ENCODE results near the gene MEGF8. TPM values are rescaled to one million over a fixed set of nuclear protein-coding genes. Genes with fewer than 3 reads are reported as not detected.

The MEGF8 gene
- total RNA-seq, 1 donor from 2014 or later, result 16.4 TPM

DNA sequence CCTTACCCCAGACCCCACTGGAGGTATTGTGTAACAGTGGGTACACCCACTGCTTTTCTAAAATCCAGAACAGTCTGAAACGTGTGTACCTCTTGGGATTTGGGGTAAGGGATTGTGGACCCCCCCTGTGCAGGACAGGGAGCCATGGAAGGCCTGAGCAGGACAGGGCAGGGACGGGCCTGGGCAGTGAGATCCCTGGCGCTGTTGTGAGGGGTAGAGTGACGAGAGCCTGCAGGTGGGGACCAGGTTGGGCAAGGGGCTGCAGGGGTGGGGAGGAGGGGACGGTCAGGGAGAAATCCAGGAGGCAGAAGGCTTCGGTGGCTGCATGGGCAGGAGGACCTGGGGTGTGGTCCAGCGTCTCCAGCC, 36.1 kb downstream of the MEGF8 start:
- peaks cover 37% of the 10 kb centered on the region for H3K36me3 ChIP-seq
- no peaks in the 10 kb centered on the region for H3K4me1 ChIP-seq
- ATAC-seq, result no peak
- intact Hi-C loops (cut with DNase I), result no loop called here
- H3K9me3 ChIP-seq, result no peaks in the 10 kb centered on the region
- no peak overlapping the region for H3K4me3 ChIP-seq
- TF ChIP-seq, protein P1, sequence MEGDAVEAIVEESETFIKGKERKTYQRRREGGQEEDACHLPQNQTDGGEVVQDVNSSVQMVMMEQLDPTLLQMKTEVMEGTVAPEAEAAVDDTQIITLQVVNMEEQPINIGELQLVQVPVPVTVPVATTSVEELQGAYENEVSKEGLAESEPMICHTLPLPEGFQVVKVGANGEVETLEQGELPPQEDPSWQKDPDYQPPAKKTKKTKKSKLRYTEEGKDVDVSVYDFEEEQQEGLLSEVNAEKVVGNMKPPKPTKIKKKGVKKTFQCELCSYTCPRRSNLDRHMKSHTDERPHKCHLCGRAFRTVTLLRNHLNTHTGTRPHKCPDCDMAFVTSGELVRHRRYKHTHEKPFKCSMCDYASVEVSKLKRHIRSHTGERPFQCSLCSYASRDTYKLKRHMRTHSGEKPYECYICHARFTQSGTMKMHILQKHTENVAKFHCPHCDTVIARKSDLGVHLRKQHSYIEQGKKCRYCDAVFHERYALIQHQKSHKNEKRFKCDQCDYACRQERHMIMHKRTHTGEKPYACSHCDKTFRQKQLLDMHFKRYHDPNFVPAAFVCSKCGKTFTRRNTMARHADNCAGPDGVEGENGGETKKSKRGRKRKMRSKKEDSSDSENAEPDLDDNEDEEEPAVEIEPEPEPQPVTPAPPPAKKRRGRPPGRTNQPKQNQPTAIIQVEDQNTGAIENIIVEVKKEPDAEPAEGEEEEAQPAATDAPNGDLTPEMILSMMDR (IDR thresholded peaks at IDR 0.05), result no peak
- no peak for DNase-seq
- no peaks in the 10 kb centered on the region for H3K27me3 ChIP-seq (ENCODE audit: low read depth)
- no peak overlapping the region for H3K27ac ChIP-seq

DNA sequence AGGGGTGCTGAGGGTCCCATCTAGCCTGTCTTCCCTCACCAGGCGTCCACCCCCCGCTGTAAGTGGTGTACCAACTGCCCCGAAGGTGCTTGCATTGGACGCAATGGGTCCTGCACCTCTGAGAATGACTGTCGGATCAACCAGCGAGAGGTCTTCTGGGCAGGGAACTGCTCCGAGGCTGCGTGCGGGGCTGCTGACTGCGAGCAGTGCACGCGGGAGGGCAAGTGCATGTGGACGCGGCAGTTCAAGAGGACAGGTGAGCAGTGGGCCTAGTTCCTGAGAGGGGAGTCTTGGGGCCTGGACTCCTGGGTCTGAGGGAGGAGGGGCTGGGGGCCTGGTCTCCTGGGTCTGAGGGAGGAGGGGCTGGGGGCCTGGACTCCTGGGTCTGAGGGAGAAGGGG, 36.9 kb downstream of the MEGF8 start:
- intact Hi-C loops (cut with DNase I), result no loop called here
- H3K4me3 ChIP-seq, result no peak overlapping the region
- H3K4me1 ChIP-seq, result no peaks in the 10 kb centered on the region
- H3K27me3 ChIP-seq (ENCODE audit: low read depth), result no peaks in the 10 kb centered on the region
- TF ChIP-seq, protein P1 (IDR thresholded peaks at IDR 0.05), result no peak
- no peaks in the 10 kb centered on the region for H3K9me3 ChIP-seq
- no peak overlapping the region for H3K27ac ChIP-seq
- peaks cover 28% of the 10 kb centered on the region for H3K36me3 ChIP-seq
- no peak for ATAC-seq
- no peak for DNase-seq

DNA sequence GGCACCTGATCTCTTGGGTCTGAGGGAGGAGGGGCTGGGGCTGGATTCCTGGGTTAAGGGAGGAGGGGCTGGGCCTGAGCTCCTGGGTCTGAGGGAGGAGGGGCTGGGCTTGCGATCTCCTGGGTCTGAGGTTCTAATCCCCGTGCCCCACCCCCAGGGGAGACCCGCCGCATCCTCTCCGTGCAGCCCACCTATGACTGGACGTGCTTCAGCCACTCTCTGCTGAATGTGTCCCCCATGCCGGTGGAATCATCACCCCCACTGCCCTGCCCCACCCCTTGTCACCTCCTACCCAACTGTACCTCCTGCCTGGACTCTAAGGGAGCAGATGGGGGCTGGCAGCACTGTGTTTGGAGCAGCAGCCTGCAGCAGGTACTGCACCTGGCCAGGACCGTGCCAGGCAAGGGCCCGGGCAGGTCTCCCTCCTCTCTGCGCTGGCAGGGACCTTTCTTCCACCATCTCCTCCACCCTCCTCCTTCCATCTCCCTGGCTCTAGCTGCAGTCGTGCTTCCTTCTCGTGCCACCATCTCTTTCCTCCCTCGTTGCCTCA, 37.5 kb downstream of the MEGF8 start:
- Histone ChIP-seq H3K36me3 (peaks cover 26% of the 10 kb centered on the region), H3K9me3 (no peaks in the 10 kb centered on the region), H3K4me1 (no peaks in the 10 kb centered on the region), H3K4me3 (no peak overlapping the region), H3K27me3 (ENCODE audit: low read depth) (no peaks in the 10 kb centered on the region), H3K27ac (peak overlapping the region; percentile 18)
- no peak for ATAC-seq
- TF ChIP-seq, protein P1 (IDR thresholded peaks at IDR 0.05), result no peak
- intact Hi-C loops (cut with DNase I), result no loop called here
- no peak for DNase-seq

DNA sequence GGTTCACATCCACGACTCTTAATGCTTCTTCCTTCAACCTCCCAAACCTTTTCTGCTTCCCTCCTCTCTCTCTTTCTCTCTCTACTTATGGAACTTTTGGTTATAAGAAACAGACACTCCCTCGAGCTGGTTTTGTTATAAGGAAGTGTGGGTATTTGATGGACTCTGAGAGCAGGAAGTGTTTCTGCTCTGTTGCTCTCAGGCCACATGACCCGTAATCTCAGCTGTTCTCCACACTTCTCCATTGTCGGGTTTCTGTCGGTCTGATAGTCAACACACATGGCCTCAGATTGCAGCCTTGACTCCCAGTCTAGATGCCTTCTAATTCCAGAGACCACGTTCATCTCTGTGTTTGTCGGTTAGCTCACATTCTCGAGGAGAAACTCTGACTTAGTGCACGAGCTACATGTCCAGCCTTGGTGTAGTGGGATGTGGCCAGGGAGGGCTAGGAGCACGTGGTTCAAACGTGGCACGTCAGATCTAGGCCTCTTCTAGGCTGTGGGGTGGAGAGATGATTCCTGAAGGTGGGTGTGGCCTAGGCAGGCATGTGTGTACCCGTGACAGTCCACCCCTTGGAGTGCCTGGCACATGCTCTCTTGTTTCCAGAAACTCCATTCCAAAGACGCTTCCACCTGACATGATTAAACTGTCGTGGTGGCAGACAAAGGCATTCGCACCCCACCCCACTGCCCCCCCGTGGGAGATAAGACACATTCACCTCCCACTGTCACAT, 38.3 kb downstream of the MEGF8 start:
- no peaks in the 10 kb centered on the region for H3K4me1 ChIP-seq
- ATAC-seq (peak in 1 of 2 donors; percentile 20), DNase-seq (no peak)
- H3K4me3 ChIP-seq, result no peak overlapping the region
- no peaks in the 10 kb centered on the region for H3K27me3 ChIP-seq (ENCODE audit: low read depth)
- H3K36me3 ChIP-seq, result peaks cover 21% of the 10 kb centered on the region
- intact Hi-C loops (cut with DNase I), result no loop called here
- TF ChIP-seq, protein P1 (IDR thresholded peaks at IDR 0.05), result no peak
- no peaks in the 10 kb centered on the region for H3K9me3 ChIP-seq
- peak overlapping the region; percentile 18 for H3K27ac ChIP-seq

DNA sequence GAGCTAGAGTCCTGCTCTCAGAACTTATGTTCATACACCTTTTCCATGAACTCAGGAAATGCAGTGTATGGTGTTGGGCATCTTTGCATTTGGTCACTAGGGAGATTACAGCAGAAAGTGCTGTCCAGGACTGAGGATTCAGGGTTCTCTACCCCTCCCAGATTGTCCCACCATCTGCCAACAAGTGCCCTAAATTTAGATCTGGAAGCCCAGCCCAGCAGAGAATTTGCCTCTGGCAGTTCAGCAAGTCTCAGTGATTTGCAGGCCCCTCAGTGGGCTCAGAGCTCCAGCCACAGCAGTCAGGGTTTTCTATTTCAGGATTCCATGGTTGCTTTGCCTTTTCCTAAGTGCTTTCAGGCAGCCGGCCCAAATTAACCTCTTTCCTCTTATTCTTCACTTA, 41.2 kb downstream of the MEGF8 start:
- Histone ChIP-seq H3K9me3 (no peaks in the 10 kb centered on the region), H3K27me3 (ENCODE audit: low read depth) (no peaks in the 10 kb centered on the region), H3K4me1 (no peaks in the 10 kb centered on the region), H3K27ac (no peak overlapping the region), H3K4me3 (no peak overlapping the region), H3K36me3 (peaks cover 5% of the 10 kb centered on the region)
- intact Hi-C loops (cut with DNase I), result no loop called here
- ATAC-seq (no peak), DNase-seq (no peak)
- TF ChIP-seq, protein P1 (IDR thresholded peaks at IDR 0.05), result no peak
